NCI-H524 (cell line): ENCODE data around the gene MCF2L.

Experiments used
- DNase-seq, 2 experiments: peaks; one replicate each; lab custom pipeline; 2025; lab: John Stamatoyannopoulos, UW

Gene MCF2L

GRCh38 chr13:113033054-113033850, 64.2 kb downstream of the MCF2L start:
- DNase-seq, result no peak

GRCh38 chr13:113034451-113035212, 65.6 kb downstream of the MCF2L start:
- DNase-seq, result peak; percentile 10 to 39

GRCh38 chr13:113035213-113035800, 66.3 kb downstream of the MCF2L start:
- DNase-seq, result no peak

GRCh38 chr13:113036401-113036800, 67.4 kb downstream of the MCF2L start:
- no peak for DNase-seq

- DNase-seq, result no peak
Measured at GRCh38 chr13:113040031-113040430, 71.0 kb downstream of the MCF2L start.

GRCh38 chr13:113040597-113041292, 71.7 kb downstream of the MCF2L start:
- DNase-seq, result no peak

- no peak for DNase-seq
Measured at GRCh38 chr13:113041293-113041690, 72.3 kb downstream of the MCF2L start.

- no peak for DNase-seq
Measured at GRCh38 chr13:113041896-113042295, 72.9 kb downstream of the MCF2L start.

- DNase-seq, result no peak
Measured at GRCh38 chr13:113042456-113042855, 73.4 kb downstream of the MCF2L start.

- no peak for DNase-seq
Measured at GRCh38 chr13:113043001-113043630, 74.1 kb downstream of the MCF2L start.

- DNase-seq, result no peak
Measured at GRCh38 chr13:113043931-113044330, 74.9 kb downstream of the MCF2L start.

GRCh38 chr13:113044391-113045114, 75.5 kb downstream of the MCF2L start:
- DNase-seq, result no peak

- no peak for DNase-seq
Measured at GRCh38 chr13:113045251-113046127, 76.5 kb downstream of the MCF2L start.

GRCh38 chr13:113046128-113046882, 77.3 kb downstream of the MCF2L start:
- no peak for DNase-seq

- no peak for DNase-seq
Measured at GRCh38 chr13:113046883-113047244, 77.8 kb downstream of the MCF2L start.

GRCh38 chr13:113047587-113047986, 78.6 kb downstream of the MCF2L start:
- DNase-seq, result no peak

GRCh38 chr13:113048766-113049165, 79.8 kb downstream of the MCF2L start:
- DNase-seq, result no peak

GRCh38 chr13:113049521-113049941, 80.5 kb downstream of the MCF2L start:
- DNase-seq, result peak; percentile 32 to 48

- no peak for DNase-seq
Measured at GRCh38 chr13:113049981-113050380, 81.0 kb downstream of the MCF2L start.
